Fibroblast of lung (primary cell): ENCODE results near the gene CRADD.
"Not testable (repeated sequence)": the region's sequence is repeated elsewhere in the genome, so short reads cannot be mapped to it uniquely, and the experiment has no call there.

Source experiments
- CTCF ChIP-seq, 2 donors: IDR thresholded peaks in 1 of 2; conservative IDR thresholded peaks in 1 of 2; 1 replicate in 1 of 2; 2 replicates in 1 of 2; pipeline ENCODE4 v1.5.1; 2011 to 2012; ENCODE audit warnings: low read length in 2 of 2, control low read depth in 1 of 2, inconsistent platforms in 1 of 2, low read depth in 1 of 2, mild to moderate bottlenecking in 1 of 2
- EZH2 ChIP-seq: IDR thresholded peaks from 2 replicates; pipeline ENCODE4 v1.5.1; 2012; ENCODE audit warnings: low read length, control low read depth, mild to moderate bottlenecking; ENCODE audit errors: missing control alignments

- not testable (repeated sequence) for TF ChIP-seq CTCF (conservative IDR thresholded peaks at IDR 0.05 in 1 of 2, IDR thresholded peaks at IDR 0.05 in 1 of 2; ENCODE audit: low read depth in 1 of 2, low read length in 2 of 2); EZH2
Observed at GRCh38 chr12:93781961-93782360, 104.8 kb downstream of the CRADD start.
